ENCODE data around the gene FKTN. TPM values are rescaled to one million over a fixed set of nuclear protein-coding genes. Genes with fewer than 3 reads are reported as not detected.

FKTN gene
- total and polyA plus RNA-seq, 9 of the 15 experiments (the other 6 are each of a cell fraction or from before 2014, with no cell fraction given): 5.4 to 16.3 (median 10.4) TPM

DNA sequence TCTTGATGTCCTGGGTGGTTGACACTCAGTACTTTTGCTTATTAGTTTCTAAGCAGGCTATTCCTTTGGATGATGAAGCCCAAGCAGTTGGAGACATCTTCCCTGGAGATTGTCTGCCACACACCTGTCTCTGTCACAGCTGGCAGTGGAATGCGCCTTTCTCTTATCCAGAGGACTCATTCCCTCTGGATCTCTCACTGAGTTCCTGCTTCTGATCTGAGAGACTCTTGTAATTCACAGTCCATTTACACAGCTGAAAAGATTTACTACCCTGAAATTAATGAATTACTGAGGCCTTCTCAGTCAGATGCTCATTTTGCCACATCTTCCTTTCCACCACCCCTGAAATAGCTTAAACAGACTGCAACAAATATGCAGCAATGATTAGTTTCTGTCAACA, 120.2 kb downstream of the FKTN start:
- BruUV-seq (replicated peaks): no TSS peak
- H3K4me2 ChIP-seq (ENCODE audit: insufficient read depth, low read length): no peak overlapping the region
- intact Hi-C loops (cut with micrococcal nuclease): no loop called here
- WGBS (ENCODE audit: insufficient coverage, low coverage, missing lambda C conversion rate): 94% methylated on average over 1 of the region's 1 CpG
- no peak for FAIRE-seq
- H3K9ac ChIP-seq (ENCODE audit: insufficient read depth in 1 of 2, low read depth in 2 of 2, low read length in 2 of 2): no peak overlapping the region
- no peaks in the 10 kb centered on the region for H4K20me1 ChIP-seq (replicated peaks; ENCODE audit: control insufficient read depth, insufficient read depth, low read length)
- no peak for ATAC-seq
- no peak for DNase-seq (ENCODE audit: extremely low read depth in 1 of 4, low spot score in 3 of 4)
- no peaks in the 10 kb centered on the region for H3K9me1 ChIP-seq (ENCODE audit: control insufficient read depth, insufficient read depth, low read length)
- H3K36me3 ChIP-seq (ENCODE audit: control insufficient read depth, insufficient read depth, low read length): no peaks in the 10 kb centered on the region
- in situ Hi-C loops (cut with MboI): no loop called here
- H3K27me3 ChIP-seq (ENCODE audit: control insufficient read depth in 2 of 2, insufficient read depth in 2 of 2, low read length in 2 of 2): no peaks in the 10 kb centered on the region
- H3K9me3 ChIP-seq (replicated peaks; ENCODE audit: control insufficient read depth, insufficient read depth, low read depth, low read length): no peaks in the 10 kb centered on the region
- H3K27ac ChIP-seq (ENCODE audit: extremely low read depth, low read depth, low read length): no peak overlapping the region
- ChIA-PET POLR2A (interaction anchor here (1.6 kb wide), 1 partner anchor 16 kb away, joined by 7 read pairs; the partner anchor contains the start of gene TMEM38B), CTCF (ENCODE audit: low intra/inter-chr PET ratio) (no interaction called here)
- H3K79me2 ChIP-seq (ENCODE audit: control insufficient read depth, insufficient read depth, low read length): no peaks in the 10 kb centered on the region
- H2AFZ ChIP-seq (ENCODE audit: low read depth, low read length): no peak overlapping the region
- H3K4me3 ChIP-seq: no peak overlapping the region
- peaks cover 0 to 35% of the 10 kb centered on the region in 2 experiments; a peak in 3 of 5 replicates for H3K4me1 ChIP-seq (replicated peaks in 1 of 2; ENCODE audit: control insufficient read depth in 2 of 2, insufficient read depth in 2 of 2, low read length in 2 of 2)
- TF ChIP-seq GMEB1 (CRISPR knock-in tag; IDR thresholded peaks at IDR 0.05) (no peak), PKNOX1 (IDR thresholded peaks at IDR 0.05) (no peak), IFI16 (CRISPR knock-in tag; IDR thresholded peaks at IDR 0.05) (no peak), NFIC (IDR thresholded peaks at IDR 0.05) (no peak), ATF3 (IDR thresholded peaks at IDR 0.05) (no peak), ATF3 (CRISPR knock-in tag; conservative IDR thresholded peaks at IDR 0.05) (no peak), ZNF79 (CRISPR knock-in tag; IDR thresholded peaks at IDR 0.05; ENCODE audit: low read depth) (no peak), ETS1 (conservative IDR thresholded peaks at IDR 0.05; ENCODE audit: control insufficient read depth, low read depth, low read length) (no peak), POLR2H (tag; IDR thresholded peaks at IDR 0.05; ENCODE audit: low read depth) (no peak), CTCFL (IDR thresholded peaks at IDR 0.05; ENCODE audit: borderline replicate concordance, insufficient read depth, low read depth, low read length, poor library complexity, severe bottlenecking) (no peak), POLR3G (IDR thresholded peaks at IDR 0.05; ENCODE audit: extremely low read depth, insufficient read length, insufficient replicate concordance) (no peak)
